ENCODE results near the gene DEK.

DEK gene

GRCh38 chr6:18265787-18266522, 1.6 kb upstream of the DEK start:
- no peak for DNase-seq (ENCODE audit: low spot score)

DNA sequence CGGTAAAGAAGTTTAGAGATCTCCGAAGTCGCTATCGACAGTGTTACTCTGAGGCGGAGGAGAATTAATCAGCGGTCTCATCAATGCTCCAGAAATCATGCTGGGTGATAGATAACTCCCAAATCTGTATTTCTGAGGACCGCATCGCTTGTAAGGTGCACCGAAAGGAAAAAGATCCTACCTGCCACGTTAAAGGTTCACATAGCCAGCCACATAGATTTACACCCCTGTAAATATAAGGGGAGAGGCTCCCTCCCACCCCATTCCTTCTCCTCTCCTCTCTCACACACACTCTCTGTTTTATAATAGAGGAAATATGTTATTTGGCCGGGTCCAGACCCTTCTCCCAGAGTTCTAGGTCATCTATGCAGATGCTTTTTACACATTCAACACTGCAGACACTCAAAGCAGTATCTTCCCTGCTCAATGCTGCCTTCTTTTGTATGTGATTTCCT, 620 bp upstream of the DEK start:
- DNase-seq (ENCODE audit: low spot score) = no peak

DNA sequence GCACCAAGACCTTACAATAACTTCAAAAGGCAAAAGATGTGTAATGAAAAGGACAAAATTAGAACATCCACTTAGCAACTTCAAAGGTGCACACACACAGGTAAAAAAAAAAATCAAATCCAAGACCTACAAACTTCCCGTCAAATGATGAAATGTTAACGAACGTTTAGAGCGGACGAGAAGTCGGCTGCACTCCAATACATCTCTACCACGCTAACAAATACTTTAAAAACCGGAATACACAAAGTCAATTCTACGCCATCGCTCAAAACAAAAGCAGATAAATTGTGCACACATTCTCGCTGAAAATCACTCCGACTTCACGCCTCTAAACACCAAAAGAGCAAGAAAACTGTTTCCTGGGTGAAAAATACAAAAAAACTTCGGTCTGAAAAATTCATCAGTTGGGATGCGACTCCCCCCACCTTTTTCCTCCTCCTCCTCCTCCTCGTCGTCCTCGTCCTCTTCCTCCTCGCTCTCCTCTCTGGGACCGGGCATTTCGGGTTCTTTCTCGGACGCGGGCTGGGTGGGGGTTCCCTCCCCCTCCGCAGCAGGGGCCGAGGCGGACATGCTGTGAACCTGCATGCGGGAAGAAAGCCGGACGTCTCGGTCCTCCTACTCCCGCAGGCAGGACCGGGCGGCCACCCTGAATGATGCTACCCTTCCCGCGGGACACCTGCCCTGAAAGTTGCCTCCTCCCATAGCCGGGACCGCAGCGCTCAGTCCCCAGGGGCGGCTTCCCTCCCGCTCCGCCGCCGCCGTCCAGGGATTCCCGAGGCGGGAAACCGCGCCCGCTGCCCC, 712 bp downstream of the DEK start:
- DNase-seq (ENCODE audit: low spot score) = peak; percentile 19

GRCh38 chr6:18262702-18263417, 1.5 kb downstream of the DEK start:
- DNase-seq (ENCODE audit: low spot score) = peak; percentile 41

GRCh38 chr6:18261877-18262276, 2.5 kb downstream of the DEK start:
- no peak for DNase-seq (ENCODE audit: low spot score)

- DNase-seq (ENCODE audit: low spot score) = no peak
Observed at GRCh38 chr6:18260448-18261106, 3.8 kb downstream of the DEK start.

- DNase-seq (ENCODE audit: low spot score) = no peak
Observed at GRCh38 chr6:18259675-18260447, 4.5 kb downstream of the DEK start.

- DNase-seq (ENCODE audit: low spot score) = no peak
Observed at GRCh38 chr6:18254793-18255192, 9.5 kb downstream of the DEK start.

DNA sequence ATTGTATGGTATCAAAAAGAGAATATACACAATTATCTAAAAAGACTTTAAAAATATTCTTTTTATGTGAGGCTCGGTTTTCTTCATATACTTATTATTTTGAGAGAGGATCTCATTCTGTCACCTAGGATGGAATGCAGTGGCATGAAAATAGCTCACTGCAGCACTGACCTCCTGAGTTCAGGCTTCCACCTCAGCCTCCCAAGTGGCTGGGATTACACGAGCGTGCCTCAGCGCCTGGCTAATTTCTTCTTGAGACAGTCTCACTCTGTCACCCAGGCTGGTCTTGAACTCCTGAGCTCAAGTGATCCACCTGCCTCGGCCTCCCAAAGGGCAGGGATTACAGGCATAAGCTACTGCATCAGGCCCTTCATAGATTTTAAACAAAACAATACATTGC, 10.7 kb downstream of the DEK start:
- no peak for DNase-seq (ENCODE audit: low spot score)

- DNase-seq (ENCODE audit: low spot score) = no peak
Observed at GRCh38 chr6:18249271-18249670, 15.1 kb downstream of the DEK start.

DNA sequence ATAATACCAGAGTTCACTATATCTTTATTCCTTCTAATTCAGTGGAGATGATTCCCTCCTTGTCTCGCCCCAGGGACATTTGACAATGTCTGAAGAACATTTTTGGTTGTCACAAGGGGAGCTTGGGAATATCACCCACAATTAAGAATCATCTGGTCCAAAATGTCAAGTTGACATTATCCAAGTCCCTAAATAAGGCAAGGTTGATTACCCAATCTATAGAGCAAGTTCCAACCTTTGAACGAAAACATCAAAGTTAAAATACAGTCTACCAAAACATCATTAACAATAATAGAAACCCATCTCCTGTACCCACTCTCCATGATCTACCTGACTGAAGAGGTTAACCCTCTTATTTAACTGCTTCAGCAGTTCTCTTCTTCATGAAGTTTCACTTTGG, 15.6 kb downstream of the DEK start:
- DNase-seq (ENCODE audit: low spot score) = no peak

DNA sequence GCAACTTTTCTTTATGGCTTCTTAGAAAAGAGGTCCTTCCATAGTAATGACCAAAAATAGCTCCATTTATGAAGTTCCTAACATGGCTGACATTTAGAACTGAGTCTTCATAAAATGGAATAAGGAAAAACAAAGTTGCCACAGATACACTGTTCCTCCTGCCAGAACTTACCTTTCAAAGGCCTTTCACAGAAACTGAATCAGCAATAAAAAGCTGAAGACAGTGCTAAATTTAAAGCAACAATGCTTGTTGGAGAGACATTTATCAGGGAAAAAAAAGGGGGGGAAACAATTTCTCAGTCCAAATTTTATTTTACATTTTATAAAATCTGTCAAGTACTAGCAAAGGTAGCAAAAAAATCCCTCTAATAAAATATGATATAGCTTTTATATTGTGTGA, 17.3 kb downstream of the DEK start:
- DNase-seq (ENCODE audit: low spot score) = no peak

DNA sequence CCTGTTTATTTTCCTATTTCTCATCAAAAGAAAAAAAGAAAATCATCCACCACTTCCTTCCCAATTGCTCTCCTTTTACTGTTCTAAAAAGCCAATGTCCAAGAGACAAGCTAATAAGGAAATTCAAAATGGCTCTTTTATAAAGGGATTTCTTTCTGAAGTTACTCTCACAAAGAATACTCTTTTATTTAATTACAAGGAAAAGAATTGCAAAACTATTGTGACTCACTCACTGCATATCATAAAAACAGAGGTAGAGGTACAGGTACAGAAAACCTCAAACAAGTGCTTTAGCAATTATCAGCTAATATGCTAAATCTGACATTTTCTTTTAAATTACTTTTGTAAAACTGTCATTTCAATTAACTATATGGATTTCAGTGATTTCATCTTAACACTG, 18.1 kb downstream of the DEK start:
- no peak for DNase-seq (ENCODE audit: low spot score)

DNA sequence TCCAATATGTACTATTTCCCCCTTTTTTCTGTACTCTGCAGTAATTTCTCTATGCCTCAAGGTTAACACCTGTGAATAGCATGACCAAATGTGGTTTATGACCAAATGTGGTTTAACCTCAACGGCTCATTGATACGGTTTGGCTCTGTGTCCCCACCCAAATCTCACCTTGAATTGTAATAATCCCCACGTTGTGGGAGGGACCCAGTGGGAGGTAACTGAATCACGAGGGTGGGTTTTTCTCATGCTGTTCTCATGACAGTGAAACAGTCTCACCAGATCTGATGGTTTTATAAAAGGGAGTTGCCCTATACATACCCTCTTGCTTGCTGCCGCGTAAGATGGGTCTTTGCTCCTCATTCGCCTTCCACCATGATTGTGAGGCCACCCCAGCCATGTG, 18.7 kb downstream of the DEK start:
- no peak for DNase-seq (ENCODE audit: low spot score)

- DNase-seq (ENCODE audit: low spot score) = no peak
Observed at GRCh38 chr6:18245079-18245478, 19.3 kb downstream of the DEK start.

DNA sequence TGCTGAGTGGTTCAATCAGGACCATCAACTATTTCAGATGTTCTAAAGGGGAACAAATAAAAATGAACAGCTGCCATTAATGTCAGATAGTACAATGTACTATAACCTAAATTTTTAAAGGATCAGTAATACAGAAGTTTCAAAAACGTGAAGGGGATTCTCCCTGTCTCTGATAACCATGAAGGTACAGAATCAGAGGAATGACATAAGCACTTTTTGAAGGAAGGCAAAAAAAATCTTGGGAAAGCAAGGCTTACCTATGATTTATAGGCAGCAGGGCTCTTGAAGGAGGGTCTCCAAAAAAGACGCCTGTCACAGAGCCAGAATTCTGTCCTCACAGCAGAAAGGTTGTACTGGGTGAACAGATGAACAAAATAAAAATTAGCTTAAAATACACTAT, 20.1 kb downstream of the DEK start:
- no peak for DNase-seq (ENCODE audit: low spot score)

DNA sequence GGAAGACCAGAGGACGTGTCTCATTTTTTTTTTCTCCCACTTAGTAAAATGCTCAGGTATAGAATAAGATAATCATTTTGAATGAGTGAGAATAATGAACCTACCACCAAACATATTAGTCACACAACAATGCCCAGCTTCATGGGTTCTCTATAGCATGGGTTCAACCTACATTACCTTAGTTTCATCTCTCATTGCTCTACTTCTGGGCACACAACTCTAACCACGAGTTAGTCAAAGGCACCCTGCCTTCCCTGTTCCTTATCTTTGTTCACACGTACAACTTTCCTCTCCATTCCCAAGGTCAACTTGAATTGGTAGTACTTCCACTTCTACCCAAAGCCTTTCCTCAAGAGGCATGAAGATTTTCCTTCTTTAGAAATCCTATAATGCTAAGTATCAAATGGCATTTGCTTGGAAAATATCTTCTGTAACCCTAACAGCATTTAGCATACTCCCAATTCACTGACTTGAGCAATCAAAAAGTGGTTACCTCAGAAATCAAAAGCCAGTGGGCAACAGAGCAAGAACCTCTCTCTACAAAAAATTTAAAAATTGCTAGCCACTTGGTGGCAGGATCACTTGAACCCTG, 20.9 kb downstream of the DEK start:
- no peak for DNase-seq (ENCODE audit: low spot score)

DNA sequence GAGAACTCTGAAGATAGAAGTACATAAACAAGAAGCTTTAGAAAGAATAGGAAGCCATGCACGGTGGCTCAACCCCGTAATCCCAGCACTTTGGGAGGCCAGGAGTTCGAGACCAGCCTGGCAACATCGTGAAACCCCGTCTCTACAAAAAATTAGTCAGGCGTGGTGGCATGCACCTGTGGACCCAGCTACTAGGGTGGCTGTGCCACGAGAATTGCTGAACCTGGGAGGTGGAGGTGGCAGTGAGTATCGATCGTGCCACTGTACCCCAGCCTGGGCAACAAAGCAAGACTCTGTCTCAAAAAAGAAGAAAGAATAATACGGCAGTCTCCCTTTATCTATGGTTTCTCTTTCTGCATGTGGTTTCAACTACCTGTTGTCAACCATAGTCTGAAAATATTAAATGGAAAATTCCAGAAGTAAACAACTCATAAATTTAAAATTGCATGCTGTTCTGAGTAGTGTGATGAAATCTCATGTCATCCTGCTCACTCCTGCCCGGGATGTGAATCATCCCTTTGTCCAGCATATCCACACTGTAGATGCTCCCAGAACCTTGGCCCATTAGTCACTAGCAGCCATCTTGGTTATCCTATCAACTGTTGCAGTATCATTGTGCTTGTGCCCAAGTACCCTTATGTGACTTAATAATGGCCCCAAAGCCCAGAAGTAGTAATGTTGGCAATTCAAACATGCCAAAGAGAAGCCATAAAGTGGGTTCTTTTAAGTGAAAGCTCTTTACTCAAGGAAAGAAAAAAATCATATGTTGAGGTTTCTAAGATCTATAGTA, 22.1 kb downstream of the DEK start:
- no peak for DNase-seq (ENCODE audit: low spot score)

GRCh38 chr6:18241208-18242038, 22.9 kb downstream of the DEK start:
- no peak for DNase-seq (ENCODE audit: low spot score)

All from hematopoietic multipotent progenitor cell treated with erythropoietin and hydrocortisone succinate and interleukin-3 and kit ligand, for 17 days (in vitro differentiated cells).